ENCODE measurements around the gene EPB41L4A.

- TF ChIP-seq CTCF (IDR thresholded peaks at IDR 0.05; ENCODE audit: insufficient read depth, low read depth, low read length): no peak
- no peak for TF ChIP-seq EZH2 (IDR thresholded peaks at IDR 0.05; ENCODE audit: insufficient read depth, low read length)
Measured at GRCh38 chr5:112270299-112271293, 148.5 kb downstream of the EPB41L4A start.
